K562 (cell line): ENCODE measurements around the gene RITA1.

ENCODE experiments used
- CTCF ChIP-seq, 3 experiments: IDR thresholded peaks in 2 of 3; conservative IDR thresholded peaks in 1 of 3; 2 replicates each; pipeline ENCODE4 v1.5.1; 2011 to 2012; ENCODE audit warnings: low read length in 3 of 3, mild to moderate bottlenecking in 3 of 3, control low read depth in 2 of 3, improper control_type of control experiment in 1 of 3, inconsistent platforms in 1 of 3, low read depth in 1 of 3, mixed read lengths in 1 of 3, moderate library complexity in 1 of 3; ENCODE audit not compliant: insufficient read depth in 2 of 3
- ETS2 ChIP-seq: IDR thresholded peaks from 2 replicates; pipeline ENCODE4 v1.6.1; 2016; ENCODE audit warnings: borderline replicate concordance, missing genetic modification characterization, mild to moderate bottlenecking, moderate library complexity, missing compliant biosample characterization; ENCODE audit not compliant: poor library complexity, severe bottlenecking
- MIER1 ChIP-seq: fragments of 450-650 bp; IDR thresholded peaks from 2 replicates; pipeline ENCODE4 v1.6.1; 2016; ENCODE audit warnings: antibody characterized with exemption, mild to moderate bottlenecking, low read depth
- MTA2 ChIP-seq: fragments of 450-650 bp; IDR thresholded peaks from 2 replicates; pipeline ENCODE4 v1.6.1; 2016; ENCODE audit warnings: low read depth
- POLR2A ChIP-seq: fragments of 450-650 bp; conservative IDR thresholded peaks from 2 replicates; pipeline ENCODE4 v1.6.1; 2016
- PTBP1 ChIP-seq: fragments of 200-400 bp; formaldehyde crosslinking; IDR thresholded peaks from 2 replicates; pipeline ENCODE4 v1.6.1; 2017; ENCODE audit warnings: low read depth, low read length
- USF2 ChIP-seq: sonication (generic); formaldehyde crosslinking; IDR thresholded peaks from 2 replicates; pipeline ENCODE4 v1.5.0; 2020; ENCODE audit warnings: missing genetic modification reagents
- ZNF57 ChIP-seq: fragments of 450-650 bp; formaldehyde crosslinking; IDR thresholded peaks from 2 replicates; pipeline ENCODE4 v1.4.0; 2020; ENCODE audit warnings: mild to moderate bottlenecking, moderate library complexity
- TF ChIP-seq, protein P1 (sequence below): sonication (generic); formaldehyde crosslinking; IDR thresholded peaks from 2 replicates; pipeline ENCODE4 v1.9.0; 2022; ENCODE audit warnings: mild to moderate bottlenecking, missing genetic modification reagents

DNA sequence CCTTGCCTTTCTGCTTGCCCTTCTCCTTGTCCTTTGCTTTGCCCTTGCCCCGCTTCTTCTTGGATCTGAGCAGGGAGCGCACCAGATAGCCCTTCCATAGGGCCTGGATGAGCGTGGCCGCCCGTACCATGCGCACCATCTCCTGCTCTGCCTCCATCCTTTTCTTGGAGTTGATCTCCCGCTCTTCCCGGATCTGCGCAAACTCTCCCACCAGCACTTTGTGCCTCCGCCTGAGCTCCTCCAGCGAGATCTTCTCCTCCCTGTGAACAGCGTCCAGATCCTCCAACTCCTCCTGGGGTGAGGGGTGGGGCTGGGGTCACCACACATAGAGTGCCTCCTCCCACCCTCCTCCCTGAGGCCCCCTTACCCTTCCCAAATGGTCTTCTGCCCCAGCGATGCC is 10.1 kb downstream of the RITA1 start:
- no peak for TF ChIP-seq MIER1
- no peak for TF ChIP-seq ETS2 (tag)
- TF ChIP-seq, protein P1, sequence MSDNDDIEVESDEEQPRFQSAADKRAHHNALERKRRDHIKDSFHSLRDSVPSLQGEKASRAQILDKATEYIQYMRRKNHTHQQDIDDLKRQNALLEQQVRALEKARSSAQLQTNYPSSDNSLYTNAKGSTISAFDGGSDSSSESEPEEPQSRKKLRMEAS = no peak
- TF ChIP-seq MTA2 = no peak
- TF ChIP-seq USF2 (CRISPR knock-in tag) = no peak
- no peak for TF ChIP-seq CTCF (IDR thresholded peaks at IDR 0.05 in 2 of 3, conservative IDR thresholded peaks at IDR 0.05 in 1 of 3; ENCODE audit: insufficient read depth in 2 of 3, low read depth in 1 of 3, low read length in 3 of 3)
- TF ChIP-seq POLR2A = no peak
- no peak for TF ChIP-seq PTBP1
- no peak for TF ChIP-seq ZNF57 (CRISPR knock-in tag)
